Measurements from ENCODE around the gene RPL15. TPM values are rescaled to one million over a fixed set of nuclear protein-coding genes. Genes with fewer than 3 reads are reported as not detected.

The RPL15 gene
- total and polyA plus RNA-seq, 2 of the 13 experiments (the other 11 are each of a cell fraction or from before 2014, with no cell fraction given), result 1,297 to 3,693 TPM

GRCh38 chr3:23900744-23901143, 16.2 kb upstream of the RPL15 start (continued):
- TF ChIP-seq, protein P1, sequence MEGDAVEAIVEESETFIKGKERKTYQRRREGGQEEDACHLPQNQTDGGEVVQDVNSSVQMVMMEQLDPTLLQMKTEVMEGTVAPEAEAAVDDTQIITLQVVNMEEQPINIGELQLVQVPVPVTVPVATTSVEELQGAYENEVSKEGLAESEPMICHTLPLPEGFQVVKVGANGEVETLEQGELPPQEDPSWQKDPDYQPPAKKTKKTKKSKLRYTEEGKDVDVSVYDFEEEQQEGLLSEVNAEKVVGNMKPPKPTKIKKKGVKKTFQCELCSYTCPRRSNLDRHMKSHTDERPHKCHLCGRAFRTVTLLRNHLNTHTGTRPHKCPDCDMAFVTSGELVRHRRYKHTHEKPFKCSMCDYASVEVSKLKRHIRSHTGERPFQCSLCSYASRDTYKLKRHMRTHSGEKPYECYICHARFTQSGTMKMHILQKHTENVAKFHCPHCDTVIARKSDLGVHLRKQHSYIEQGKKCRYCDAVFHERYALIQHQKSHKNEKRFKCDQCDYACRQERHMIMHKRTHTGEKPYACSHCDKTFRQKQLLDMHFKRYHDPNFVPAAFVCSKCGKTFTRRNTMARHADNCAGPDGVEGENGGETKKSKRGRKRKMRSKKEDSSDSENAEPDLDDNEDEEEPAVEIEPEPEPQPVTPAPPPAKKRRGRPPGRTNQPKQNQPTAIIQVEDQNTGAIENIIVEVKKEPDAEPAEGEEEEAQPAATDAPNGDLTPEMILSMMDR (CRISPR knock-in tag; IDR thresholded peaks at IDR 0.05), result peak; percentile 32; the same call in 1 of the 2 replicates
- TF ChIP-seq CREM (IDR thresholded peaks at IDR 0.05), result peak; percentile 48; the same call in 1 of the 2 replicates
- TF ChIP-seq CREM (CRISPR knock-in tag; IDR thresholded peaks at IDR 0.05), result no peak
- TF ChIP-seq GMEB2 (CRISPR knock-in tag; IDR thresholded peaks at IDR 0.05; ENCODE audit: low read depth), result no peak
- TF ChIP-seq, protein P2, sequence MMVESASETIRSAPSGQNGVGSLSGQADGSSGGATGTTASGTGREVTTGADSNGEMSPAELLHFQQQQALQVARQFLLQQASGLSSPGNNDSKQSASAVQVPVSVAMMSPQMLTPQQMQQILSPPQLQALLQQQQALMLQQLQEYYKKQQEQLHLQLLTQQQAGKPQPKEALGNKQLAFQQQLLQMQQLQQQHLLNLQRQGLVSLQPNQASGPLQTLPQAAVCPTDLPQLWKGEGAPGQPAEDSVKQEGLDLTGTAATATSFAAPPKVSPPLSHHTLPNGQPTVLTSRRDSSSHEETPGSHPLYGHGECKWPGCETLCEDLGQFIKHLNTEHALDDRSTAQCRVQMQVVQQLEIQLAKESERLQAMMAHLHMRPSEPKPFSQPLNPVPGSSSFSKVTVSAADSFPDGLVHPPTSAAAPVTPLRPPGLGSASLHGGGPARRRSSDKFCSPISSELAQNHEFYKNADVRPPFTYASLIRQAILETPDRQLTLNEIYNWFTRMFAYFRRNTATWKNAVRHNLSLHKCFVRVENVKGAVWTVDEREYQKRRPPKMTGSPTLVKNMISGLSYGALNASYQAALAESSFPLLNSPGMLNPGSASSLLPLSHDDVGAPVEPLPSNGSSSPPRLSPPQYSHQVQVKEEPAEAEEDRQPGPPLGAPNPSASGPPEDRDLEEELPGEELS (CRISPR knock-in tag; IDR thresholded peaks at IDR 0.05), result peak; percentile 46
- no peak for TF ChIP-seq THAP7 (CRISPR knock-in tag; IDR thresholded peaks at IDR 0.05)
- TF ChIP-seq ZNF549 (CRISPR knock-in tag; IDR thresholded peaks at IDR 0.05), result no peak
- TF ChIP-seq, protein P3, sequence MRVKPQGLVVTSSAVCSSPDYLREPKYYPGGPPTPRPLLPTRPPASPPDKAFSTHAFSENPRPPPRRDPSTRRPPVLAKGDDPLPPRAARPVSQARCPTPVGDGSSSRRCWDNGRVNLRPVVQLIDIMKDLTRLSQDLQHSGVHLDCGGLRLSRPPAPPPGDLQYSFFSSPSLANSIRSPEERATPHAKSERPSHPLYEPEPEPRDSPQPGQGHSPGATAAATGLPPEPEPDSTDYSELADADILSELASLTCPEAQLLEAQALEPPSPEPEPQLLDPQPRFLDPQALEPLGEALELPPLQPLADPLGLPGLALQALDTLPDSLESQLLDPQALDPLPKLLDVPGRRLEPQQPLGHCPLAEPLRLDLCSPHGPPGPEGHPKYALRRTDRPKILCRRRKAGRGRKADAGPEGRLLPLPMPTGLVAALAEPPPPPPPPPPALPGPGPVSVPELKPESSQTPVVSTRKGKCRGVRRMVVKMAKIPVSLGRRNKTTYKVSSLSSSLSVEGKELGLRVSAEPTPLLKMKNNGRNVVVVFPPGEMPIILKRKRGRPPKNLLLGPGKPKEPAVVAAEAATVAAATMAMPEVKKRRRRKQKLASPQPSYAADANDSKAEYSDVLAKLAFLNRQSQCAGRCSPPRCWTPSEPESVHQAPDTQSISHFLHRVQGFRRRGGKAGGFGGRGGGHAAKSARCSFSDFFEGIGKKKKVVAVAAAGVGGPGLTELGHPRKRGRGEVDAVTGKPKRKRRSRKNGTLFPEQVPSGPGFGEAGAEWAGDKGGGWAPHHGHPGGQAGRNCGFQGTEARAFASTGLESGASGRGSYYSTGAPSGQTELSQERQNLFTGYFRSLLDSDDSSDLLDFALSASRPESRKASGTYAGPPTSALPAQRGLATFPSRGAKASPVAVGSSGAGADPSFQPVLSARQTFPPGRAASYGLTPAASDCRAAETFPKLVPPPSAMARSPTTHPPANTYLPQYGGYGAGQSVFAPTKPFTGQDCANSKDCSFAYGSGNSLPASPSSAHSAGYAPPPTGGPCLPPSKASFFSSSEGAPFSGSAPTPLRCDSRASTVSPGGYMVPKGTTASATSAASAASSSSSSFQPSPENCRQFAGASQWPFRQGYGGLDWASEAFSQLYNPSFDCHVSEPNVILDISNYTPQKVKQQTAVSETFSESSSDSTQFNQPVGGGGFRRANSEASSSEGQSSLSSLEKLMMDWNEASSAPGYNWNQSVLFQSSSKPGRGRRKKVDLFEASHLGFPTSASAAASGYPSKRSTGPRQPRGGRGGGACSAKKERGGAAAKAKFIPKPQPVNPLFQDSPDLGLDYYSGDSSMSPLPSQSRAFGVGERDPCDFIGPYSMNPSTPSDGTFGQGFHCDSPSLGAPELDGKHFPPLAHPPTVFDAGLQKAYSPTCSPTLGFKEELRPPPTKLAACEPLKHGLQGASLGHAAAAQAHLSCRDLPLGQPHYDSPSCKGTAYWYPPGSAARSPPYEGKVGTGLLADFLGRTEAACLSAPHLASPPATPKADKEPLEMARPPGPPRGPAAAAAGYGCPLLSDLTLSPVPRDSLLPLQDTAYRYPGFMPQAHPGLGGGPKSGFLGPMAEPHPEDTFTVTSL (CRISPR knock-in tag; IDR thresholded peaks at IDR 0.05; ENCODE audit: borderline replicate concordance), result peak; percentile 58; the same call in 1 of the 2 replicates
- no peak for TF ChIP-seq PRMT3 (CRISPR knock-in tag; IDR thresholded peaks at IDR 0.05; ENCODE audit: borderline replicate concordance, low read depth)
- 0 out of 2 replicates have a peak, but pooled peaks have one; percentile 18 for TF ChIP-seq RCOR2 (CRISPR knock-in tag; IDR thresholded peaks at IDR 0.05)
- no peak for TF ChIP-seq ZNF776 (CRISPR knock-in tag; IDR thresholded peaks at IDR 0.05)
- no peak for TF ChIP-seq ZNF768 (CRISPR knock-in tag; IDR thresholded peaks at IDR 0.05)
